RPMI7951 (cell line): Measurements from ENCODE around the gene ABI1. TPM values are rescaled to one million over a fixed set of nuclear protein-coding genes. Genes with fewer than 3 reads are reported as not detected.
"Not testable (repeated sequence)": the region's sequence is repeated elsewhere in the genome, so short reads cannot be mapped to it uniquely, and the experiment has no call there.

Source experiments
- DNase-seq: peaks from one replicate; pipeline ENCODE4 v3.0.0-alpha.2; 2012; ENCODE audit warnings: low read depth
- total RNA-seq: library from RNA; depleted of rRNA; stranded (reverse); fragments of >200 nt; shearing (Covaris generic); gene quantifications from 2 replicates; pipeline ENCODE4 v1.2.3, GENCODE V29; 2014; rRNA removed

ABI1 gene
- 69.0 and 70.9 TPM in 2 replicates for total RNA-seq

- DNase-seq, result peak; percentile 99
Measured at GRCh38 chr10:26860443-26861204, at the start of gene ABI1. ABI1 (minus strand) TSS chr10:26860958; CDS start chr10:26860863, 95 bp downstream.

- no peak for DNase-seq
Measured at GRCh38 chr10:26909753-26910152, 49.0 kb upstream of the ABI1 start.

- not testable (repeated sequence) for DNase-seq
Measured at GRCh38 chr10:26905253-26905781, 44.6 kb upstream of the ABI1 start.

- DNase-seq, result no peak
Measured at GRCh38 chr10:26903431-26904217, 42.9 kb upstream of the ABI1 start.

GRCh38 chr10:26892306-26892923, 31.7 kb upstream of the ABI1 start:
- not testable (repeated sequence) for DNase-seq

GRCh38 chr10:26890956-26891355, 30.2 kb upstream of the ABI1 start:
- DNase-seq, result peak; percentile 65

- no peak for DNase-seq
Measured at GRCh38 chr10:26887611-26888215, 27.0 kb upstream of the ABI1 start.

- DNase-seq, result peak; percentile 70
Measured at GRCh38 chr10:26881600-26882331, 21.0 kb upstream of the ABI1 start.

GRCh38 chr10:26879744-26880143, 19.0 kb upstream of the ABI1 start:
- no peak for DNase-seq

GRCh38 chr10:26870766-26871165, 10.0 kb upstream of the ABI1 start:
- no peak for DNase-seq

GRCh38 chr10:26869528-26869927, 8.8 kb upstream of the ABI1 start:
- no peak for DNase-seq

- DNase-seq, result no peak
Measured at GRCh38 chr10:26863351-26864076, 2.8 kb upstream of the ABI1 start.

GRCh38 chr10:26861205-26861998, 644 bp upstream of the ABI1 start:
- no peak for DNase-seq

GRCh38 chr10:26860102-26860442, 686 bp downstream of the ABI1 start:
- DNase-seq, result peak; percentile 81

- no peak for DNase-seq
Measured at GRCh38 chr10:26859241-26860101, 1.3 kb downstream of the ABI1 start.

- DNase-seq, result no peak
Measured at GRCh38 chr10:26858707-26859034, 2.1 kb downstream of the ABI1 start.

- no peak for DNase-seq
Measured at GRCh38 chr10:26857991-26858706, 2.6 kb downstream of the ABI1 start.

GRCh38 chr10:26857553-26857952, 3.2 kb downstream of the ABI1 start:
- DNase-seq, result not testable (repeated sequence)
